GM21786 (cell line): ENCODE data around the gene NAV3.
"Not testable (repeated sequence)": the region's sequence is repeated elsewhere in the genome, so short reads cannot be mapped to it uniquely, and the experiment has no call there.

Experiments used
- ATAC-seq: cut with Tn5 transposase; IDR thresholded peaks from one replicate; pipeline ENCODE4 v1.9.1; 2021; ENCODE audit not compliant: unreplicated experiment

Gene NAV3

DNA sequence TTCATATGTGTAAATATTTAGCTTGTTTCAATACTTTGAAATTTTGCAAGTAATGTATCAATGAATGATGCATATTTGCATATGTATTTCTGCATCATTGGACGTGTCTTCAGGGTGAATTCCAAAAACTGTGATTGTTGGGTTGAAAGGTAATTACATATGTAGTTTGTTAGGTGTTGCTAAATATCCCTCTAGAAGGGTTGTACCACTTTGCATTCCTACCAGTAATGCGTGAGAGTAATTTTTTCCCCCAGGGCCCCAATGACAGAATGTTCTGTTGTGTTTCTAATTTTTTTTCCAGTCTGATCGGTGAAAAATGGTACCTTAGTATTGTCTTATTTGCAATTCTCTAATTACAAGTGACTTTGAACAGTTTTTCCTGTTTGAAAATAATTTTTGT is 408.9 kb downstream of the NAV3 start:
- no peak for ATAC-seq

DNA sequence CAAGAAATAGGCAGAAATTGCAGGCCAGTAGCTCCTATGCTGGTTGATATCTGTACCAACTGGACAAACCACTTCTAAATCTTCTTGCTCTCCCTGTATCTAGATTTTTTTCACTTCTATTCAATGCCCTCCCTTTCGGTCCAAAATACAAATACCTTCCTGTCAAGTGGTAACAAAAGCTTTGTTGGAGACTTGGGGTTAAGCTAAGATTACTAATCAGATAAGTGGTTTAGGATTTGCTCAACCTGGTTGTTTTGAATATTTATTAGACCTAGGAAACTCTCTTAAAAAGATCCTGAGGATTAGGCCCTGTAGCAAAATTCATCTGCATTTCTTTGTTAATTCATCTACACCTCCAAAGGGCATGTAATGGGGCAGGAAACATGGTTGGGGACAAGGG is 410.1 kb downstream of the NAV3 start:
- no peak for ATAC-seq

DNA sequence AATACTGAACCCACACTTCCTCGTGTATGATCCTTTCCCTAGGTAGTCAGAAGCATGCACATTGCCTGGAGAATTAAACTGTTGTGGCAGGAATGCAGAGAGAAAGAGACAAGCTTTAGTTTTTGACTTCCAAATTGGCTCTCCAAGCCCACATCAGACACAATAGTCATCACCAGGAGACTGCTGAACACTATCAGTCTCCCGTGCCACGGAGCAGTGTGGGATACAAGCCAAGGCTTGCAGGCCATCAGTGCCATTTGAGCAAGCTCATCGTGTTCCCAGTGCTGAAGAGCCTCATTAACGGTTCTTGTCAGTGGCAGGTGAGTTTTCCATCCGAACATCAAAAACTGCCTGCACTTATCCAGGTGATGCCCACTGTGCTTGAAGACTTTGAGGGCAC is 410.8 kb downstream of the NAV3 start:
- no peak for ATAC-seq

DNA sequence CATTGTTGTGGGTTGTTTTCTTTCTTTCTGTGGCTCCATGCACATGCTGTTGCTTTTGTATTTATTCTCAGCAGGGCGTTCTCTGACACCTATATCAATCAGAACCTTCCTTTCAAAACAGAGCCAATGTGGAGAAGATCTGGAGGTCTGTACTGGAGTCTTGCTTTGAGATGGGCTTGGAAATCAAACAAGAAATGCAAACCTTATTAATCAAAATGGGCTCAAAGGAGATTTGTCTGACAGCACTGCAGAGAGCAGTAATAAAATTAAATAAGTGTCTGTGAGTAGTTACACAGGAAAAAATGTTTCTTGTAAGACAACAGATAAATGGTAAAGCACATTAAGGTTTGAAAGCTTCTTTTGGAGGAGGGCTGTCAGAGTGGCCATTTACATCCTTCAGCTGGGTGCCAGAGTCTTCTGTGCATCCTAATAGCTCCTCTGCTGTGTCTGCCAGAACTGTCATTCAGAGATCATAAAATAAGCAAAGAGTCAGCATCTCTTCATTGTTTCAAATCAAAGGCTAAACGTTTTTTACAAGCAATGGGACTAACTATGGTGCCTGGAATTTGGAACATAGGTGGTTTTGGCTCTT is 414.3 kb downstream of the NAV3 start:
- ATAC-seq, result no peak

DNA sequence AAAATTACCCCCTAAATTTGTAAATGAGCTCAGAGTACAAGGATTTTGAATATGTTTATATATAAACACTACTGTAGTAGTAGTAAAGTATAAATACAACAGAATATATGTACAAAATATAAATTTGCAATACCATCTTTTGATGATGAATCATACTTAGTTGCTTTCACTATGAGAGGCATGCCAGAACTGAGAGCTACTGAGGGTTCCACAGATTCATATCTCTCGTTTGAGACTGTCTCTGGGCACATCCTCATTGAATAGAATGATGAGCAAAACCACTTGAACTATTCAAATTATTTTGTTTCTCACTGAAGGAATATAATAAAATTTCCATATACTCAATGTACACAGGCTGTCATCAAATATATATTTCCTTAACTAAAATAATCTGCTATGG is 417.6 kb downstream of the NAV3 start:
- no peak for ATAC-seq

DNA sequence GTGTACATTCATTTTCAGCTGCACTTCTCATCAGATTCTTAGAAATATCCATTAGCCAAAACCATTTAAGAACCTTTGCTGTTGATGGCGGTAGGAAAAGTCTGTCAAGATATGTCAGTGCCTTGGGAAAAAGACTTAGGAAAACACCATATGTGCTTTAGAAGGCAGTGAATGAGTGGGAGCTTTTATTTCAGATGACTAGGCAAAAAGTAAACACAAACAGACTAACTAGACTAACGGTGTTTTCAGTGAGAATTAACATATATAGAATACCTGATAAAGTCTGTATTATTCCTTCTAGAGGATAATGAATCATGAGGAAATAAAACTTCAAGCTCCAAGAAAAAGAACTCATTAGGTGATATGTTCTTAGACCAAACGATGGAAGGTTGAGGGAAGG is 418.9 kb downstream of the NAV3 start:
- no peak for ATAC-seq

DNA sequence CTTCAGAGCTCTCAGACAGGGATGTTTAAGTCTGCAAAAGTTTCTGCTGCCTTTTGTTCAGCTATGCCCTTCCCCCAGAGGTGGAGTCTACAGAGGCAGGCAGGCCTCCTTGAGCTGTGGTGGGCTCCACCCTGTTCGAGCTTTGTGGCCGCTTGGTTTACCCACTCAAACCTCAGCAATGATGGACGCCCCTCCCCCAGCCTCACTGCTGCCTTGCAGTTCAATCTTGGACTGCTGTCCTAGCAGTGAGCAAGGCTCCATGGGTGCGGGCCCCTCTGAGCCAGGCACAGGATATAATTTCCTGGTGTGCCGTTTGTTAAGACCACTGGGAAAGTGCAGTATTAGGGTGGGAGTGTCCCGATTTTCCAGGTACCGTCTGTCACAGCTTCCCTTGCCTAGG is 427.0 kb downstream of the NAV3 start:
- not testable (repeated sequence) for ATAC-seq

DNA sequence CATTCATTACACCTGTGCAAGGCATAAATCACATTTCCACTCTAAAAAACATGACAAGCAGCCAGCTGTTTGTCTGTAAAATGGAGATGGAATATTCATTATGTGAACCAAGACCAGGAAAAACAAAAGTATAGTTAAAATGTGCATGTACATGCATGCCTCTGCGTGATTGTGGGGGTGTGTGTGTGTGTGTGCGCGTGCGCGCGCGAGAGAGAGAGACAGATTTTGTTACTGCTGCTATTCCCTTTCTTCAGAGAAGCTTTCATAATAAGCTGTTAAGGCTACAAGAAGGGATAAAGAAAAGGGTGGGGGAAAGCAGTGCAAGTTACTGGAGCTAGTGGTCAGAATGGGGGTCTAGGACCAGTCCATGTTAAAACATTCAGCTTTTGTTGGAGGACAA is 430.3 kb downstream of the NAV3 start:
- ATAC-seq, result no peak

DNA sequence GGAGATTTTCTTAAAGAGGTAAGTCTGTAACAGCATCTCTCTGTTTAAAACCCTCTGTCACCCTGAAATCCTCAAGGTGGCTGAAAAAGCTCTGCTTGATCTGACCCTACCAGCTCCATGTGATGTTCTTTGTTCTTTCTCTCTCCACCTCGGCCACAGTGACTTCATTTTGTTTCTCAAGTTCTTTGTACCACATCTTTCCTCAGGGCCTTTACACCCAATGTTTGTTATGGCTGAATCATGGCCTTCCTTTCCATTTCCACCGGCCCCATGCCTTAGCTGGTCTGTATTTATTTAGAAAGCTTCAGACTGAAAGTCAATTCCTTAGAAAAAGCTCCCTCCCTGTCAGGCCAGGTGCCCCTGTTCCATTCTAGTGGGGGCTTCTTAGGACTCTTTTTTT is 431.2 kb downstream of the NAV3 start:
- ATAC-seq, result no peak
